Measurements from ENCODE around the gene NCBP2.

GRCh38 chr3:196949285-196949619 lies 6.9 kb upstream of the NCBP2 start:
- no peak for TF ChIP-seq CTCF (IDR thresholded peaks at IDR 0.05)
- TF ChIP-seq EZH2phosphoT487 (IDR thresholded peaks at IDR 0.05) = no peak
- no peak for TF ChIP-seq EZH2 (IDR thresholded peaks at IDR 0.05)

All from neural progenitor cell (in vitro differentiated cells).